Measurements from ENCODE around the gene IL6. TPM values are rescaled to one million over a fixed set of nuclear protein-coding genes. Genes with fewer than 3 reads are reported as not detected.

IL6 gene
- polyA plus RNA-seq, 1 of the 3 experiments (the other 2 are of a cell fraction) = 20.5 TPM

DNA sequence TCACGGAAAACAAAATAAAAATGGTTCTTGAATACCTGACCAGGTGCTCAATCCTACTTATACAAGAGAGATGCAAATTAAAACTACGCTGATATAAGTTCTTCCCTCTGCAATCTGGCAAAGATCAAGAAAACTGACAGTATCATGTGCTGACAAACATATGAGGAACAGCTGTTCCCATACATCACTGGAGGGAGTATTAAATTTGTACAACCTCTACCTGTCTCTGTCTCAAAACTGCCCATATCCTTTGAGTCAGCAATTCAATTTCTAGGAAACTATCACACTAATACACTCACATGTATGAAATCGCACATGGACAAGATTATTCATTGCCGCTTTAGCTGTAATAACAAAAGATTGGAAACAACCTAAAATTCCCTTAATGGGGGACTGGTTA is 11.0 kb upstream of the IL6 start:
- DNase-seq = no peak
- H3K9me3 ChIP-seq = no peaks in the 10 kb centered on the region
- no peak overlapping the region for H3K4me3 ChIP-seq (ENCODE audit: low read depth in 2 of 2, low read length in 1 of 2)
- no peaks in the 10 kb centered on the region for H3K36me3 ChIP-seq (replicated peaks in 1 of 2; ENCODE audit: control insufficient read depth in 1 of 2, insufficient read depth in 2 of 2, low read length in 1 of 2)
- H3F3A ChIP-seq (replicated peaks; ENCODE audit: insufficient read depth) = peaks cover 18% of the 10 kb centered on the region
- ChIA-PET CTCF (interaction anchor here (1.5 kb wide), 1 partner anchor 10 kb away, joined by 4 read pairs; no protein-coding TSS in a partner anchor), POLR2A (no interaction called here)
- H3K27me3 ChIP-seq (ENCODE audit: insufficient read depth) = peaks cover 15% of the 10 kb centered on the region; the same call in 1 of the 2 replicates
- H3K79me2 ChIP-seq (ENCODE audit: insufficient read depth) = no peaks in the 10 kb centered on the region
- H3K4me2 ChIP-seq = no peak overlapping the region
- no peak overlapping the region for H2AFZ ChIP-seq (ENCODE audit: low read depth)
- no peaks in the 10 kb centered on the region for H3K9me2 ChIP-seq
- H4K20me1 ChIP-seq (ENCODE audit: insufficient read depth) = no peaks in the 10 kb centered on the region
- H3K4me1 ChIP-seq (ENCODE audit: control insufficient read depth in 1 of 2, insufficient read depth in 2 of 2, low read depth in 1 of 2, low read length in 1 of 2) = peaks cover 0 to 9% of the 10 kb centered on the region in 2 experiments; a peak in 1 of 4 replicates
- TF ChIP-seq, protein P1, sequence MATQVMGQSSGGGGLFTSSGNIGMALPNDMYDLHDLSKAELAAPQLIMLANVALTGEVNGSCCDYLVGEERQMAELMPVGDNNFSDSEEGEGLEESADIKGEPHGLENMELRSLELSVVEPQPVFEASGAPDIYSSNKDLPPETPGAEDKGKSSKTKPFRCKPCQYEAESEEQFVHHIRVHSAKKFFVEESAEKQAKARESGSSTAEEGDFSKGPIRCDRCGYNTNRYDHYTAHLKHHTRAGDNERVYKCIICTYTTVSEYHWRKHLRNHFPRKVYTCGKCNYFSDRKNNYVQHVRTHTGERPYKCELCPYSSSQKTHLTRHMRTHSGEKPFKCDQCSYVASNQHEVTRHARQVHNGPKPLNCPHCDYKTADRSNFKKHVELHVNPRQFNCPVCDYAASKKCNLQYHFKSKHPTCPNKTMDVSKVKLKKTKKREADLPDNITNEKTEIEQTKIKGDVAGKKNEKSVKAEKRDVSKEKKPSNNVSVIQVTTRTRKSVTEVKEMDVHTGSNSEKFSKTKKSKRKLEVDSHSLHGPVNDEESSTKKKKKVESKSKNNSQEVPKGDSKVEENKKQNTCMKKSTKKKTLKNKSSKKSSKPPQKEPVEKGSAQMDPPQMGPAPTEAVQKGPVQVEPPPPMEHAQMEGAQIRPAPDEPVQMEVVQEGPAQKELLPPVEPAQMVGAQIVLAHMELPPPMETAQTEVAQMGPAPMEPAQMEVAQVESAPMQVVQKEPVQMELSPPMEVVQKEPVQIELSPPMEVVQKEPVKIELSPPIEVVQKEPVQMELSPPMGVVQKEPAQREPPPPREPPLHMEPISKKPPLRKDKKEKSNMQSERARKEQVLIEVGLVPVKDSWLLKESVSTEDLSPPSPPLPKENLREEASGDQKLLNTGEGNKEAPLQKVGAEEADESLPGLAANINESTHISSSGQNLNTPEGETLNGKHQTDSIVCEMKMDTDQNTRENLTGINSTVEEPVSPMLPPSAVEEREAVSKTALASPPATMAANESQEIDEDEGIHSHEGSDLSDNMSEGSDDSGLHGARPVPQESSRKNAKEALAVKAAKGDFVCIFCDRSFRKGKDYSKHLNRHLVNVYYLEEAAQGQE (IDR thresholded peaks at IDR 0.05; ENCODE audit: low read depth, low read length) = no peak
- TF ChIP-seq, protein P2, sequence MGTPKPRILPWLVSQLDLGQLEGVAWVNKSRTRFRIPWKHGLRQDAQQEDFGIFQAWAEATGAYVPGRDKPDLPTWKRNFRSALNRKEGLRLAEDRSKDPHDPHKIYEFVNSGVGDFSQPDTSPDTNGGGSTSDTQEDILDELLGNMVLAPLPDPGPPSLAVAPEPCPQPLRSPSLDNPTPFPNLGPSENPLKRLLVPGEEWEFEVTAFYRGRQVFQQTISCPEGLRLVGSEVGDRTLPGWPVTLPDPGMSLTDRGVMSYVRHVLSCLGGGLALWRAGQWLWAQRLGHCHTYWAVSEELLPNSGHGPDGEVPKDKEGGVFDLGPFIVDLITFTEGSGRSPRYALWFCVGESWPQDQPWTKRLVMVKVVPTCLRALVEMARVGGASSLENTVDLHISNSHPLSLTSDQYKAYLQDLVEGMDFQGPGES (IDR thresholded peaks at IDR 0.05; ENCODE audit: low read depth, low read length) = no peak
- TF ChIP-seq TEAD4 (IDR thresholded peaks at IDR 0.05; ENCODE audit: borderline replicate concordance, insufficient read depth) (no peak), GATA2 (CRISPR knock-in tag; IDR thresholded peaks at IDR 0.05) (no peak), NRF1 (IDR thresholded peaks at IDR 0.05; ENCODE audit: low read depth, low read length) (no peak), SMC3 (IDR thresholded peaks at IDR 0.05; ENCODE audit: low read depth, low read length) (no peak), MXI1 (IDR thresholded peaks at IDR 0.05; ENCODE audit: low read depth, low read length) (no peak), RAD21 (IDR thresholded peaks at IDR 0.05; ENCODE audit: low read length) (no peak)
- TF ChIP-seq, protein P3, sequence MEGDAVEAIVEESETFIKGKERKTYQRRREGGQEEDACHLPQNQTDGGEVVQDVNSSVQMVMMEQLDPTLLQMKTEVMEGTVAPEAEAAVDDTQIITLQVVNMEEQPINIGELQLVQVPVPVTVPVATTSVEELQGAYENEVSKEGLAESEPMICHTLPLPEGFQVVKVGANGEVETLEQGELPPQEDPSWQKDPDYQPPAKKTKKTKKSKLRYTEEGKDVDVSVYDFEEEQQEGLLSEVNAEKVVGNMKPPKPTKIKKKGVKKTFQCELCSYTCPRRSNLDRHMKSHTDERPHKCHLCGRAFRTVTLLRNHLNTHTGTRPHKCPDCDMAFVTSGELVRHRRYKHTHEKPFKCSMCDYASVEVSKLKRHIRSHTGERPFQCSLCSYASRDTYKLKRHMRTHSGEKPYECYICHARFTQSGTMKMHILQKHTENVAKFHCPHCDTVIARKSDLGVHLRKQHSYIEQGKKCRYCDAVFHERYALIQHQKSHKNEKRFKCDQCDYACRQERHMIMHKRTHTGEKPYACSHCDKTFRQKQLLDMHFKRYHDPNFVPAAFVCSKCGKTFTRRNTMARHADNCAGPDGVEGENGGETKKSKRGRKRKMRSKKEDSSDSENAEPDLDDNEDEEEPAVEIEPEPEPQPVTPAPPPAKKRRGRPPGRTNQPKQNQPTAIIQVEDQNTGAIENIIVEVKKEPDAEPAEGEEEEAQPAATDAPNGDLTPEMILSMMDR (IDR thresholded peaks at IDR 0.05) = no peak
- TF ChIP-seq, protein P4, sequence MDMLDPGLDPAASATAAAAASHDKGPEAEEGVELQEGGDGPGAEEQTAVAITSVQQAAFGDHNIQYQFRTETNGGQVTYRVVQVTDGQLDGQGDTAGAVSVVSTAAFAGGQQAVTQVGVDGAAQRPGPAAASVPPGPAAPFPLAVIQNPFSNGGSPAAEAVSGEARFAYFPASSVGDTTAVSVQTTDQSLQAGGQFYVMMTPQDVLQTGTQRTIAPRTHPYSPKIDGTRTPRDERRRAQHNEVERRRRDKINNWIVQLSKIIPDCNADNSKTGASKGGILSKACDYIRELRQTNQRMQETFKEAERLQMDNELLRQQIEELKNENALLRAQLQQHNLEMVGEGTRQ (IDR thresholded peaks at IDR 0.05; ENCODE audit: borderline replicate concordance, low read depth, low read length) = no peak
- no peak overlapping the region for H3K27ac ChIP-seq (ENCODE audit: low read depth in 2 of 2, low read length in 1 of 2)
- H3K9ac ChIP-seq = no peak overlapping the region
- WGBS (ENCODE audit: low lambda C conversion rate) = 25% methylated on average over 4 of the region's 4 CpGs

Data from SK-N-SH (cell line).